Liver (tissue), 3 donors: ENCODE results near the gene HOXB5.

Experiments
- ATF3 ChIP-seq: IDR thresholded peaks from 2 replicates; pipeline ENCODE4 v1.6.1; 2016; ENCODE audit warnings: antibody characterized with exemption
- CTCF ChIP-seq: fragments of 150-350 bp; IDR thresholded peaks from 2 replicates; pipeline ENCODE4 v1.5.1; 2017; ENCODE audit warnings: improper control_type of control experiment, low read depth, low read length; ENCODE audit not compliant: missing input control
- EGR1 ChIP-seq, 2 donors: IDR thresholded peaks; 2 replicates each; pipeline ENCODE4 v1.6.1; 2016 to 2018; ENCODE audit warnings: antibody characterized with exemption in 2 of 2, low read depth in 2 of 2
- GABPA ChIP-seq, 2 donors: IDR thresholded peaks in 1 of 2; conservative IDR thresholded peaks in 1 of 2; 2 replicates each; pipeline ENCODE4 v1.6.1; 2016; ENCODE audit warnings: antibody characterized with exemption in 2 of 2, mild to moderate bottlenecking in 1 of 2, moderate library complexity in 1 of 2
- NR2F2 ChIP-seq: IDR thresholded peaks from 2 replicates; pipeline ENCODE4 v1.6.1; 2016; ENCODE audit warnings: antibody characterized with exemption
- RAD21 ChIP-seq, 2 donors: IDR thresholded peaks; 2 replicates each; pipeline ENCODE4 v1.6.1; 2016; ENCODE audit warnings: antibody characterized with exemption in 2 of 2, mild to moderate bottlenecking in 2 of 2
- RXRA ChIP-seq, 2 donors: IDR thresholded peaks; 2 replicates each; pipeline ENCODE4 v1.6.1; 2017 to 2018; ENCODE audit warnings: antibody characterized with exemption in 2 of 2, mild to moderate bottlenecking in 1 of 2
- YY1 ChIP-seq: IDR thresholded peaks from 2 replicates; pipeline ENCODE4 v1.6.1; 2016; ENCODE audit warnings: antibody characterized with exemption, mild to moderate bottlenecking
- donor health status: healthy.
- donor health status: healthy.

- TF ChIP-seq RXRA (IDR thresholded peaks at IDR 0.05): no peak
- no peak for TF ChIP-seq EGR1 (IDR thresholded peaks at IDR 0.05; ENCODE audit: low read depth in 2 of 2)
- no peak for TF ChIP-seq CTCF
- TF ChIP-seq GABPA (IDR thresholded peaks at IDR 0.05 in 1 of 2, conservative IDR thresholded peaks at IDR 0.05 in 1 of 2): no peak
- no peak for TF ChIP-seq YY1
- TF ChIP-seq RAD21 (IDR thresholded peaks at IDR 0.05): no peak
- TF ChIP-seq ATF3: no peak
- no peak for TF ChIP-seq NR2F2
Measured at GRCh38 chr17:48589060-48589830, 4.3 kb downstream of the HOXB5 start.
